H9 (cell line): Measurements from ENCODE around the gene ZPR1. TPM values are rescaled to one million over a fixed set of nuclear protein-coding genes. Genes with fewer than 3 reads are reported as not detected.

ENCODE experiments used
- DNase-seq: peaks from one replicate; pipeline ENCODE4 v3.0.0-alpha.2; 2017
- H2AFZ ChIP-seq: one replicate; pipeline ENCODE4 v1.6.1; 2013; ENCODE audit warnings: mild to moderate bottlenecking, low read length, control low read depth, moderate library complexity
- H2AK5ac ChIP-seq: 2 replicates; pipeline ENCODE4 v1.6.1; 2013; ENCODE audit warnings: low read length, control low read depth, mixed read lengths; ENCODE audit not compliant: insufficient read length
- H2BK120ac ChIP-seq: one replicate; pipeline ENCODE4 v1.6.1; 2013; ENCODE audit warnings: low read depth, mild to moderate bottlenecking, low read length, control low read depth, inconsistent platforms; ENCODE audit not compliant: poor library complexity, severe bottlenecking
- H2BK12ac ChIP-seq: 2 replicates; pipeline ENCODE4 v1.6.1; 2013; ENCODE audit warnings: low read length, control low read depth, mixed read lengths, low read depth; ENCODE audit not compliant: insufficient read length
- H2BK15ac ChIP-seq: 2 replicates; pipeline ENCODE4 v1.6.1; 2013; ENCODE audit warnings: low read depth, low read length, control low read depth
- H2BK20ac ChIP-seq: one replicate; pipeline ENCODE4 v1.6.1; 2013; ENCODE audit warnings: low read depth, mild to moderate bottlenecking, low read length, control low read depth, inconsistent platforms; ENCODE audit not compliant: poor library complexity, severe bottlenecking
- H2BK5ac ChIP-seq: 2 replicates; pipeline ENCODE4 v1.6.1; 2013; ENCODE audit warnings: low read length, control low read depth, mixed read lengths; ENCODE audit not compliant: insufficient read length
- H3K14ac ChIP-seq: 2 replicates; pipeline ENCODE4 v1.6.1; 2013; ENCODE audit warnings: low read length, control low read depth; ENCODE audit not compliant: insufficient read depth
- H3K18ac ChIP-seq: 2 replicates; pipeline ENCODE4 v1.6.1; 2013; ENCODE audit warnings: low read depth, mild to moderate bottlenecking, mixed read lengths, low read length, control low read depth; ENCODE audit not compliant: insufficient read length
- H3K23ac ChIP-seq: 2 replicates; pipeline ENCODE4 v1.6.1; 2013; ENCODE audit warnings: low read length, control low read depth, mixed read lengths, low read depth; ENCODE audit not compliant: insufficient read length
- H3K23me2 ChIP-seq: 2 replicates; pipeline ENCODE4 v1.6.1; 2013; ENCODE audit warnings: low read depth, mild to moderate bottlenecking, mixed read lengths, low read length, control low read depth; ENCODE audit not compliant: insufficient read length, poor library complexity, severe bottlenecking
- H3K27ac ChIP-seq: 2 replicates; pipeline ENCODE4 v1.5.1; 2013; ENCODE audit warnings: low read length, control low read depth, mixed read lengths, low read depth; ENCODE audit not compliant: insufficient read length
- H3K27me3 ChIP-seq: 2 replicates; pipeline ENCODE4 v1.6.1; 2013; ENCODE audit warnings: low read length, control low read depth, inconsistent platforms; ENCODE audit not compliant: insufficient read depth
- H3K4ac ChIP-seq: 2 replicates; pipeline ENCODE4 v1.6.1; 2013; ENCODE audit warnings: low read depth, mild to moderate bottlenecking, control low read depth, inconsistent platforms, low read length, moderate library complexity
- H3K4me1 ChIP-seq: 2 replicates; pipeline ENCODE4 v1.6.1; 2013; ENCODE audit warnings: low read length, control low read depth, inconsistent platforms; ENCODE audit not compliant: insufficient read depth
- H3K4me2 ChIP-seq: 2 replicates; pipeline ENCODE4 v1.6.1; 2013; ENCODE audit warnings: low read length, control low read depth, mixed read lengths; ENCODE audit not compliant: insufficient read length, insufficient read depth
- H3K56ac ChIP-seq: 2 replicates; pipeline ENCODE4 v1.6.1; 2013; ENCODE audit warnings: low read depth, mild to moderate bottlenecking, mixed read lengths, low read length, control low read depth; ENCODE audit not compliant: insufficient read length
- H3K79me1 ChIP-seq: 2 replicates; pipeline ENCODE4 v1.6.1; 2013; ENCODE audit warnings: low read depth, mild to moderate bottlenecking, moderate library complexity, low read length, control low read depth, inconsistent platforms; ENCODE audit not compliant: insufficient read depth, poor library complexity, severe bottlenecking
- H3K79me2 ChIP-seq: 2 replicates; pipeline ENCODE4 v1.6.1; 2013; ENCODE audit warnings: low read length, control low read depth, inconsistent platforms; ENCODE audit not compliant: insufficient read depth
- H3K9ac ChIP-seq: 2 replicates; pipeline ENCODE4 v1.6.1; 2013; ENCODE audit warnings: low read length, control low read depth, mixed read lengths; ENCODE audit not compliant: insufficient read length; ENCODE audit errors: extremely low read depth
- H3K9me3 ChIP-seq: one replicate; pipeline ENCODE4 v1.6.1; 2013; ENCODE audit warnings: low read depth, low read length, inconsistent platforms; ENCODE audit not compliant: control insufficient read depth
- H3T11ph ChIP-seq: one replicate; pipeline ENCODE4 v1.6.1; 2013; ENCODE audit warnings: mild to moderate bottlenecking, low read length, control low read depth, inconsistent platforms
- H4K20me1 ChIP-seq: one replicate; pipeline ENCODE4 v1.6.1; 2013; ENCODE audit not compliant: control insufficient read depth, insufficient read length, insufficient read depth
- H4K5ac ChIP-seq: 2 replicates; pipeline ENCODE4 v1.6.1; 2013; ENCODE audit warnings: low read depth, mild to moderate bottlenecking, mixed read lengths, low read length, control low read depth; ENCODE audit not compliant: insufficient read length
- H4K8ac ChIP-seq: replicated peaks from 2 replicates; pipeline ENCODE4 v1.6.1; 2013; ENCODE audit warnings: low read length, control low read depth, mixed read lengths, low read depth; ENCODE audit not compliant: insufficient read length
- H4K91ac ChIP-seq: 2 replicates; pipeline ENCODE4 v1.6.1; 2013; ENCODE audit warnings: low read depth, mild to moderate bottlenecking, moderate library complexity, mixed read lengths, low read length, control low read depth; ENCODE audit not compliant: insufficient read length
- H3K27ac Mint-ChIP-seq, 3 experiments: 2 replicates in 2 of 3; 3 replicates in 1 of 3; pipeline ENCODE4 v1.8.0; 2020 to 2021; ENCODE audit warnings: mixed read lengths in 3 of 3, mild to moderate bottlenecking in 1 of 3, moderate library complexity in 1 of 3
- H3K27me3 Mint-ChIP-seq: 2 replicates; pipeline ENCODE4 v1.8.0; 2021; ENCODE audit warnings: low read depth, mild to moderate bottlenecking, moderate library complexity, mixed read lengths
- H3K36me3 Mint-ChIP-seq, 3 experiments: 2 replicates in 2 of 3; 3 replicates in 1 of 3; pipeline ENCODE4 v1.8.0; 2020 to 2021; ENCODE audit warnings: low read depth in 3 of 3, mixed read lengths in 3 of 3; ENCODE audit not compliant: insufficient read depth in 1 of 3
- H3K4me1 Mint-ChIP-seq, 2 experiments: 2 replicates each; pipeline ENCODE4 v1.8.0; 2020; ENCODE audit warnings: mixed read lengths in 2 of 2
- H3K4me3 Mint-ChIP-seq, 2 experiments: 2 replicates in 1 of 2; 3 replicates in 1 of 2; pipeline ENCODE4 v1.8.0; 2020 to 2021; ENCODE audit warnings: mild to moderate bottlenecking in 2 of 2, mixed read lengths in 2 of 2, moderate library complexity in 1 of 2
- H3K9me3 Mint-ChIP-seq, 2 experiments: 2 replicates in 1 of 2; 3 replicates in 1 of 2; pipeline ENCODE4 v1.8.0; 2020; ENCODE audit warnings: mild to moderate bottlenecking in 2 of 2, mixed read lengths in 2 of 2, moderate library complexity in 1 of 2
- WGBS: extraction: QIAGEN DNeasy Blood & Tissue Kit; methylation state at CpG from one replicate; pipeline ENCODE4 v1.1.7; 2013; ENCODE audit warnings: missing lambda C conversion rate, low lambda C conversion rate, mixed read lengths; ENCODE audit not compliant: insufficient read length; ENCODE audit errors: extremely low coverage; 5-methylcytosine and 5-hydroxymethylcytosine counted together
- total RNA-seq: library from RNA; stranded (reverse); gene quantifications from 2 replicates; pipeline ENCODE4 v1.2.1, GENCODE V29; 2021
- TF ChIP-seq, protein P1 (sequence below): fragments of 200-600 bp; sonication (generic); conservative IDR thresholded peaks from 3 replicates; pipeline ENCODE4 v1.8.0; 2021; ENCODE audit warnings: antibody characterized with exemption, mild to moderate bottlenecking

The ZPR1 gene
- total RNA-seq, 1 experiment from 2014 or later = 82.0 TPM

DNA sequence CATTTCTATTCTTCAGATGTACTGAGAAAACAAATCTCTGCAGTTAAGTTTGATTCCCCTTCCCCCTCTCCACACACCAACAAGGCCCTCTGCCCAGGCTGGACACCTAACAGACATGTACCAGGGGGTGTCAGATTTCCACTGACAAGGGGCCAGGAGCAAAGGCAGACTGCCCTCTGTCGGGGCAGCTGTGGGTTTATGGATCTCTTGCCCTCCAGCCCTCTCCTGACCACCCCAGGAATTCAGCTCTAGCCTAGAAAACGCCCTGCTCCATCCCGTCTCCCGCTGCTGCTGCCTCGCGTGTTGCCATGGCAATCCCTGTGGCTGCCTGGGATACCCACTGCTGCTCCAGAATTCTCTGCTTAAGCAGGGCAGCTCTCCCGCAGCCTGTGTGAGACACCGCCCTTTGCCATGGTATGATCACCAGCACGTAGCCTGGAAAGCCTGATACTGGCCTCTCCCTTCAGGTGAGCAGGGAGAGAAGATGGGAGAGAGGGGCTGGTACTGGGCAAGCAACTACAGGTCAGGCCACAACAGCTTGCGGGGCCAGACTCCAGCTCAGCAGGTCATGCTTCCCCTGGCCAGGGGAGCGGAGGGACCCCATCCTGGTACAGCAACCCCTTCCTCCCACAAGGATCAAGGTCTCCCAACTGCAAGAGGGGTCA lies 56.6 kb downstream of the ZPR1 start:
- no CpG with 5 or more reads among the region's 11 CpGs for WGBS
- H3K9me3 Mint-ChIP-seq = no peaks in the 10 kb centered on the region; a peak in 1 of 5 replicates
- TF ChIP-seq, protein P1, sequence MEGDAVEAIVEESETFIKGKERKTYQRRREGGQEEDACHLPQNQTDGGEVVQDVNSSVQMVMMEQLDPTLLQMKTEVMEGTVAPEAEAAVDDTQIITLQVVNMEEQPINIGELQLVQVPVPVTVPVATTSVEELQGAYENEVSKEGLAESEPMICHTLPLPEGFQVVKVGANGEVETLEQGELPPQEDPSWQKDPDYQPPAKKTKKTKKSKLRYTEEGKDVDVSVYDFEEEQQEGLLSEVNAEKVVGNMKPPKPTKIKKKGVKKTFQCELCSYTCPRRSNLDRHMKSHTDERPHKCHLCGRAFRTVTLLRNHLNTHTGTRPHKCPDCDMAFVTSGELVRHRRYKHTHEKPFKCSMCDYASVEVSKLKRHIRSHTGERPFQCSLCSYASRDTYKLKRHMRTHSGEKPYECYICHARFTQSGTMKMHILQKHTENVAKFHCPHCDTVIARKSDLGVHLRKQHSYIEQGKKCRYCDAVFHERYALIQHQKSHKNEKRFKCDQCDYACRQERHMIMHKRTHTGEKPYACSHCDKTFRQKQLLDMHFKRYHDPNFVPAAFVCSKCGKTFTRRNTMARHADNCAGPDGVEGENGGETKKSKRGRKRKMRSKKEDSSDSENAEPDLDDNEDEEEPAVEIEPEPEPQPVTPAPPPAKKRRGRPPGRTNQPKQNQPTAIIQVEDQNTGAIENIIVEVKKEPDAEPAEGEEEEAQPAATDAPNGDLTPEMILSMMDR = peak; percentile 28; the same call in 1 of the 3 replicates

More for the DNA sequence above, 56.6 kb downstream of the ZPR1 start:
- H4K20me1 ChIP-seq = no peaks in the 10 kb centered on the region
- H2AFZ ChIP-seq = no peak overlapping the region
- Mint-ChIP-seq H3K36me3 (no peaks in the 10 kb centered on the region), H3K4me1 (peaks cover 32 to 48% of the 10 kb centered on the region in 2 experiments), H3K4me3 (peak overlapping the region in 1 of 2 experiments; percentile 62; a peak in 2 of 5 replicates), H3K27ac (peak overlapping the region in 2 of 3 experiments; percentile 49 to 90; a peak in 3 of 7 replicates), H3K27me3 (peaks cover 16% of the 10 kb centered on the region)
- no peak overlapping the region for H3K23ac ChIP-seq
- H3K9ac ChIP-seq = no peak overlapping the region
- H3K79me1 ChIP-seq = no peaks in the 10 kb centered on the region
- H4K5ac ChIP-seq = no peak overlapping the region
- no peak overlapping the region for H2BK12ac ChIP-seq
- no peak overlapping the region for H2AK5ac ChIP-seq
- H3K9me3 ChIP-seq = no peaks in the 10 kb centered on the region
- peak; percentile 82 for DNase-seq
- no peaks in the 10 kb centered on the region for H3K79me2 ChIP-seq
- no peak overlapping the region for H3K4me2 ChIP-seq
- H3K18ac ChIP-seq = peak overlapping the region; percentile 16
- H3K4ac ChIP-seq = no peak overlapping the region
- no peaks in the 10 kb centered on the region; the same call in 1 of the 2 replicates for H3K27me3 ChIP-seq
- no peak overlapping the region for H3K27ac ChIP-seq
- no peak overlapping the region for H4K91ac ChIP-seq
- H3K23me2 ChIP-seq = peaks cover 4% of the 10 kb centered on the region
- H3T11ph ChIP-seq = no peak overlapping the region
- H3K4me1 ChIP-seq = peaks cover 2% of the 10 kb centered on the region; the same call in 1 of the 2 replicates
- no peak overlapping the region for H4K8ac ChIP-seq
- H2BK15ac ChIP-seq = no peak overlapping the region
- H3K56ac ChIP-seq = no peak overlapping the region
- no peak overlapping the region for H2BK120ac ChIP-seq
- H3K14ac ChIP-seq = peak overlapping the region; percentile 58
- no peak overlapping the region for H2BK5ac ChIP-seq
- no peak overlapping the region for H2BK20ac ChIP-seq
